Esophagus squamous epithelium (tissue), 5 donors: Measurements from ENCODE around the gene C1orf232. TPM values are rescaled to one million over a fixed set of nuclear protein-coding genes. Genes with fewer than 3 reads are reported as not detected.

ENCODE experiments used
- DNase-seq: peaks from one replicate; lab custom pipeline; 2025; lab: John Stamatoyannopoulos, UW
- H3K27ac ChIP-seq, 4 donors: fragments of 200-600 bp; sonication (generic); one replicate each; pipeline ENCODE4 v1.5.1; 2016 to 2019; ENCODE audit warnings: mild to moderate bottlenecking in 1 of 4
- H3K27me3 ChIP-seq, 4 donors: fragments of 200-600 bp; sonication (generic); 1 replicate in 3 of 4; 2 replicates in 1 of 4; pipeline versions ENCODE4 v1.5.1 to v1.6.0; 2017 to 2021; ENCODE audit warnings: antibody characterized with exemption in 1 of 4
- H3K36me3 ChIP-seq, 3 donors: fragments of 200-600 bp; sonication (generic); one replicate each; pipeline ENCODE4 v1.5.1; 2016 to 2019
- H3K4me1 ChIP-seq, 3 donors: fragments of 200-600 bp; sonication (generic); one replicate each; pipeline ENCODE4 v1.5.1; 2017 to 2019
- H3K4me3 ChIP-seq, 4 donors: fragments of 200-600 bp; sonication (generic); 1 replicate in 3 of 4; 2 replicates in 1 of 4; pipeline ENCODE4 v1.5.1; 2016 to 2019; ENCODE audit warnings: mild to moderate bottlenecking in 2 of 4, moderate library complexity in 1 of 4
- H3K9me3 ChIP-seq, 3 donors: fragments of 200-600 bp; sonication (generic); one replicate each; pipeline ENCODE4 v1.5.1; 2016 to 2019
- POLR2A ChIP-seq, 4 donors: fragments of 450-650 bp; IDR thresholded peaks; one replicate each; pipeline ENCODE4 v1.6.1; 2017; ENCODE audit warnings: antibody characterized with exemption in 4 of 4, mild to moderate bottlenecking in 4 of 4, moderate library complexity in 3 of 4
- WGBS, 2 donors: methylation state at CpG; one replicate each; pipeline ENCODE4 v1.1.5; 2018; 5-methylcytosine and 5-hydroxymethylcytosine counted together
- intact Hi-C: fragments of 100-400 bp; cut with DNase I; formaldehyde crosslinking; loops from one replicate; pipeline ENCODE4 v1.15.0; 2022
- total RNA-seq, 4 donors: library from RNA; depleted of rRNA; stranded (reverse); fragments of >200 nt; gene quantifications; one replicate each; pipeline ENCODE4 v1.1.0, GENCODE V29; 2016
- TF ChIP-seq, protein P1 (sequence below), 6 experiments: fragments of 450-650 bp in 4 of 6; fragments of 200-600 bp in 2 of 6; sonication (generic) in 2 of 6; IDR thresholded peaks; one replicate each; pipeline ENCODE4 v1.5.1; 2016 to 2019; ENCODE audit warnings: antibody characterized with exemption in 6 of 6, mild to moderate bottlenecking in 4 of 6, moderate library complexity in 4 of 6
- donor health status: DM: yes; HTN: yes; CAD: no.

Gene C1orf232
- total RNA-seq, 4 donors from 2014 or later: not detected

DNA sequence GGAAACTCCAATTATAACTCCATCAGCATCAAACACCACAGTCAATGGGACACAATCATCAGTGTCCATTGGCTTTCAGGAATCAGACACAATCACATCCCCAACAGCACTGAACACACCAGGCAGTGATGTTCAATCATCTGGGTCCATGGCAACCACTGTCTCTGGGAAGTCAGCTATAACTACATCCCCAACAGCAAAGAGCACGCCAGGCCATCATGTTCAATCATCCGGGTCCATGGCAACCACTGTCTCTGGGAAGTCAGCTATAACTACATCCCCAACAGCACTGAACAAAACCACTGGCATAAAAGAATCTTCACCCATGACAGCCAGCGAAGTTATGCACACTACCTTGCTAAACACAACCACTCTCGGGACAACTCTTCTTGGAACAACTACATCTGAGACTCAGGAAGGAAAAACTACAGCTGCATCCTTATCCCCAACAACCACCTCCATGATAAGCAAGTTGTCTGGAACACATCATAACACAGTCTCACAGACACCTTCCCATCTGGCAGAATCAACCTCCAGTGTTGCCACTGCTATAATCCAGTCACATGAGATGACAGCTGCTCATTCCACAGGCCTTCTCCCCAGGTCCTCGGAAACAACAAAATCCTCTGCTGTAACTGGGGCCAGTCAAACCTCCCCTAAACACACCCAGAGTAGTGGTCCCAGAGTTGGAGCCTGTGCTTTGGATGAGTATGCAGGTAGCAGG is 41.5 kb upstream of the C1orf232 start:
- Histone ChIP-seq H3K4me1 (no peaks in the 10 kb centered on the region), H3K27ac (no peak overlapping the region), H3K27me3 (no peaks in the 10 kb centered on the region), H3K36me3 (no peaks in the 10 kb centered on the region), H3K4me3 (no peak overlapping the region), H3K9me3 (no peaks in the 10 kb centered on the region)
- no peak for TF ChIP-seq POLR2A (IDR thresholded peaks at IDR 0.05)
- TF ChIP-seq, protein P1, sequence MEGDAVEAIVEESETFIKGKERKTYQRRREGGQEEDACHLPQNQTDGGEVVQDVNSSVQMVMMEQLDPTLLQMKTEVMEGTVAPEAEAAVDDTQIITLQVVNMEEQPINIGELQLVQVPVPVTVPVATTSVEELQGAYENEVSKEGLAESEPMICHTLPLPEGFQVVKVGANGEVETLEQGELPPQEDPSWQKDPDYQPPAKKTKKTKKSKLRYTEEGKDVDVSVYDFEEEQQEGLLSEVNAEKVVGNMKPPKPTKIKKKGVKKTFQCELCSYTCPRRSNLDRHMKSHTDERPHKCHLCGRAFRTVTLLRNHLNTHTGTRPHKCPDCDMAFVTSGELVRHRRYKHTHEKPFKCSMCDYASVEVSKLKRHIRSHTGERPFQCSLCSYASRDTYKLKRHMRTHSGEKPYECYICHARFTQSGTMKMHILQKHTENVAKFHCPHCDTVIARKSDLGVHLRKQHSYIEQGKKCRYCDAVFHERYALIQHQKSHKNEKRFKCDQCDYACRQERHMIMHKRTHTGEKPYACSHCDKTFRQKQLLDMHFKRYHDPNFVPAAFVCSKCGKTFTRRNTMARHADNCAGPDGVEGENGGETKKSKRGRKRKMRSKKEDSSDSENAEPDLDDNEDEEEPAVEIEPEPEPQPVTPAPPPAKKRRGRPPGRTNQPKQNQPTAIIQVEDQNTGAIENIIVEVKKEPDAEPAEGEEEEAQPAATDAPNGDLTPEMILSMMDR (IDR thresholded peaks at IDR 0.05): no peak
- 79 to 82% methylated on average over 5 of the region's 5 CpGs for WGBS, 2 donors
- no peak for DNase-seq
- intact Hi-C loops: no loop called here

DNA sequence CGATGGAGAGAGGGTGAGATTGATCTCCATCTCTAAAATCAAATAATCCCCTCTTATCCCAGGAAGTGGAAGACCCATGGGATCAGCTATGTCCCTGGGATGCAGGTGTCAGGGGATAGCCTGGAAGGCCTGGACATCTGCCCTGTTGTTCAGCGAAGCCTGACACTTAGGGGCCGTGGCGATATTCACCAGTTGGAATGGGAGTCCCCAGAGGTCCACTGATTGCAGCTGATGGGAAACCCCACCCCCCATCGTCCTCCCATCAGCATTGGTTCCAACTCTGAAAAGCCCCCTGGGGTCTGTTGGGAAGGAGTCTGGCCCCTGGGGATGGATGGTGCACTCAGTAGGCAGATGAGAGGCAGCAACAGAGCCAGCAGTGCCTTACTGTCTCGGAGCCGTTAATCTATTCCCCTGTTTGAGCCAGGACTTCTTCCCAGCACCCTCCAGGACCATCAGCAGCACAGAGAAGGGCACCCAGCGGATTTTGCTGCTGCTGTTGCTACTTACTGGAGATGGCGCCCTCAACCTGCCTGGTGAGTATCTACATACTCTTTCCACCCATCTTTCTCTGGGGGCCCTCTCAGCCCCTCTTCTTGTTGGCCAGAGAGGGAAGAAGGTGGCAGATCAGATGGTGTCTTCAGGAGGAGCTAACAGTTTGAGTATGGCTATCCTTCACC is 35.0 kb upstream of the C1orf232 start:
- H3K27ac ChIP-seq: no peak overlapping the region
- H3K9me3 ChIP-seq: no peaks in the 10 kb centered on the region
- H3K27me3 ChIP-seq: peaks cover 0 to 32% (median 0%) of the 10 kb centered on the region in 4 donors
- no peak for DNase-seq
- no peaks in the 10 kb centered on the region for H3K36me3 ChIP-seq
- no peak overlapping the region for H3K4me3 ChIP-seq
- TF ChIP-seq, protein P1 (IDR thresholded peaks at IDR 0.05): no peak
- TF ChIP-seq POLR2A (IDR thresholded peaks at IDR 0.05): no peak
- peaks cover 0 to 14% (median 0%) of the 10 kb centered on the region in 3 donors for H3K4me1 ChIP-seq
- intact Hi-C loops: no loop called here
- 51 to 67% methylated on average over 4 to 9 of the region's 9 CpGs for WGBS, 2 donors

DNA sequence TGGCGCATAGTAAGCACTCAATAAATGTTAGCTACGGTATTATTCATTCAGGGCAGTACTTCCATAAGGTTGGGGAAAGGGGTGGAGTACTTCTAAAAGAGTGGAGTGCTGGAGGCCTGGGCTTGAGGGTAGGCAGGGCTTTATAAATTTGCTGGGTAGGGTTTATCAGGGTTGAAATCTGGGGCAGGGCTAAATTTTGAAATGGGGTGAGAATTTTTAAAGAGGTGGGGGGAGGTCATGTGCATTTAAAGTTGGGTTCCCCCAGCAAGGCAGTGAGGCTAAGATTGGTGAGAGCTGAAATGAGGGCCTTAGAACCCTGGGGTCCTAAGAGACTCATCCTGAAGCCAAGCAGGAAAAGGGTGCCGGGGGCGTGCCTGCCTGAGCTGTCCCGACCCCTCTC is 31.6 kb upstream of the C1orf232 start:
- H3K27ac ChIP-seq: no peak overlapping the region
- peaks cover 0 to 14% (median 0%) of the 10 kb centered on the region in 3 donors for H3K4me1 ChIP-seq
- intact Hi-C loops: no loop called here
- H3K4me3 ChIP-seq: no peak overlapping the region
- H3K36me3 ChIP-seq: no peaks in the 10 kb centered on the region
- no peak for DNase-seq
- H3K27me3 ChIP-seq: peaks cover 0 to 48% (median 0%) of the 10 kb centered on the region in 4 donors
- TF ChIP-seq POLR2A (IDR thresholded peaks at IDR 0.05): no peak
- TF ChIP-seq, protein P1 (IDR thresholded peaks at IDR 0.05): no peak
- WGBS, 2 donors: 90 to 93% methylated on average over 4 to 5 of the region's 5 CpGs
- no peaks in the 10 kb centered on the region for H3K9me3 ChIP-seq

DNA sequence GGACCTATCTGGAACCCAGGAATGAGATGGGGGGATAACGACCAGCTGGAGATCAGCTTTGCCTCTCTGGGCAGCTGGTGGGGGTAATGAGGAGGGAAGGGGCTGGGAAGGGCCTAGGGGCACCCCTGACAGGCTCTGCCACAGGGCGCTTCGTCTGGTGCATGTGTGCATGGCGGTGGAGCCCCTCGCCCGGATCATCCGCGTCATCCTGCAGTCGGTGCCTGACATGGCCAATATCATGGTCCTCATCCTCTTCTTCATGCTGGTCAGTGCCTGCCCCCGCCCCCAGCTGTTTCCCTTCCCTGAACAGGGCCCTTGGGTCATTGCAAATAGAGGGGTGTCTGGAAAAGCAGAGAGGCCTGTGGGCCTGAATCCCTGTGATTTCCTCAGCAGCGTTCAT is 29.1 kb upstream of the C1orf232 start:
- WGBS, 2 donors: 78 to 82% methylated on average over 11 of the region's 11 CpGs
- Histone ChIP-seq H3K36me3 (no peaks in the 10 kb centered on the region), H3K27ac (no peak overlapping the region), H3K27me3 (peaks cover 0 to 31% (median 0%) of the 10 kb centered on the region in 4 donors), H3K4me1 (peaks cover 0 to 14% (median 0%) of the 10 kb centered on the region in 3 donors), H3K9me3 (no peaks in the 10 kb centered on the region), H3K4me3 (no peak overlapping the region)
- TF ChIP-seq, protein P1 (IDR thresholded peaks at IDR 0.05): no peak
- TF ChIP-seq POLR2A (IDR thresholded peaks at IDR 0.05): no peak
- no peak for DNase-seq
- intact Hi-C loops: no loop called here

DNA sequence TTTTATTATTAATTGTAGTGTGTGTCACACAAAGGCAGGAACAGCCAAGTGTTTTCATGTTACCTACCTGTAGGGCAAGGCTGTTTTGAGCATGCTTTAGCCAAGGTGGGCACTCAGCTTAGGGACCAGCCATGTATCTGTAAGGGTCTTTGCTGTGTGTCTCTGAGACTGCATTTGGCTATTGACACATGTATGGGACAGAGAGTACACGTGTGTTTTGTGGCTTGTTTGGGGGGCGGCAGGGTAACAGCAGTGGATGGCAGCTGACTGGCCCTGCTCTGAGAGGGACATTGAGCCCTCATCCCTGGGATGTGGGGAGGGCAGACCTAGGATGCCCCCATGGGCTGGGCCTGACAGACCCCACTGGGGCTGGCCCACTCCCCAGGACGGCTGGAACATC is 28.5 kb upstream of the C1orf232 start:
- Histone ChIP-seq H3K4me1 (peaks cover 0 to 14% (median 0%) of the 10 kb centered on the region in 3 donors), H3K4me3 (no peak overlapping the region), H3K9me3 (no peaks in the 10 kb centered on the region), H3K27me3 (peaks cover 0 to 27% (median 0%) of the 10 kb centered on the region in 4 donors), H3K27ac (no peak overlapping the region), H3K36me3 (no peaks in the 10 kb centered on the region)
- no peak for DNase-seq
- 84 to 100% methylated on average over 2 to 3 of the region's 3 CpGs for WGBS, 2 donors
- TF ChIP-seq POLR2A (IDR thresholded peaks at IDR 0.05): no peak
- TF ChIP-seq, protein P1 (IDR thresholded peaks at IDR 0.05): no peak
- intact Hi-C loops: no loop called here
